BLaER1 treated with 17β-estradiol and CSF1 and Interleukin-3, amounts not matched to agents 10 nM and 100 nM (cell line): ENCODE data around the gene CFAP251.

Experiments used
- H3K27ac ChIP-seq, 11 experiments: shearing (Covaris generic); formaldehyde crosslinking; 2 replicates each; pipeline ENCODE4 v1.8.1; 2022
- H3K27me3 ChIP-seq, 11 experiments: shearing (Covaris generic); formaldehyde crosslinking; 2 replicates each; pipeline ENCODE4 v1.8.1; 2022
- H3K36me3 ChIP-seq, 11 experiments: shearing (Covaris generic); formaldehyde crosslinking; 2 replicates each; pipeline ENCODE4 v1.8.1; 2022
- H3K4me1 ChIP-seq, 10 experiments: shearing (Covaris generic); formaldehyde crosslinking; 2 replicates each; pipeline ENCODE4 v1.8.1; 2022
- H3K4me2 ChIP-seq, 11 experiments: shearing (Covaris generic); formaldehyde crosslinking; 2 replicates each; pipeline ENCODE4 v1.8.1; 2022
- H3K4me3 ChIP-seq, 10 experiments: shearing (Covaris generic); formaldehyde crosslinking; 2 replicates each; pipeline ENCODE4 v1.8.1; 2022
- H3K9ac ChIP-seq, 11 experiments: shearing (Covaris generic); formaldehyde crosslinking; 2 replicates each; pipeline ENCODE4 v1.8.1; 2022
- H3K9me3 ChIP-seq, 11 experiments: shearing (Covaris generic); formaldehyde crosslinking; replicated peaks in 1 of 11; 2 replicates each; pipeline ENCODE4 v1.8.1; 2022
- H4K20me1 ChIP-seq, 11 experiments: shearing (Covaris generic); formaldehyde crosslinking; 2 replicates each; pipeline ENCODE4 v1.8.1; 2022
- Cebpa-rat ChIP-seq, 11 experiments: shearing (Covaris generic); IDR thresholded peaks; 2 replicates each; pipeline ENCODE4 v1.8.1; 2022

CFAP251 gene

GRCh38 chr12:121957861-121958515 lies 39.6 kb downstream of the CFAP251 start:
- no peak for TF ChIP-seq Cebpa-rat (IDR thresholded peaks at IDR 0.05)
- H3K4me1 ChIP-seq = peaks cover 8 to 32% (median 18%) of the 10 kb centered on the region in 10 experiments; a peak in 19 of 20 replicates
- H3K9ac ChIP-seq = peak overlapping the region in 3 of 11 experiments; percentile 14 to 44 (median 21); a peak in 4 of 22 replicates
- peak overlapping the region in 1 of 10 experiments; percentile 27; a peak in 1 of 20 replicates for H3K4me3 ChIP-seq
- H3K4me2 ChIP-seq = peak overlapping the region; percentile 47 to 91 (median 72)
- H3K36me3 ChIP-seq = no peaks in the 10 kb centered on the region; a peak in 1 of 22 replicates
- peaks cover 0 to 9% (median 5%) of the 10 kb centered on the region in 11 experiments; a peak in 12 of 22 replicates for H3K9me3 ChIP-seq
- no peaks in the 10 kb centered on the region for H4K20me1 ChIP-seq
- peaks cover 0 to 8% (median 0%) of the 10 kb centered on the region in 11 experiments; a peak in 2 of 22 replicates for H3K27me3 ChIP-seq
- no peak overlapping the region for H3K27ac ChIP-seq

DNA sequence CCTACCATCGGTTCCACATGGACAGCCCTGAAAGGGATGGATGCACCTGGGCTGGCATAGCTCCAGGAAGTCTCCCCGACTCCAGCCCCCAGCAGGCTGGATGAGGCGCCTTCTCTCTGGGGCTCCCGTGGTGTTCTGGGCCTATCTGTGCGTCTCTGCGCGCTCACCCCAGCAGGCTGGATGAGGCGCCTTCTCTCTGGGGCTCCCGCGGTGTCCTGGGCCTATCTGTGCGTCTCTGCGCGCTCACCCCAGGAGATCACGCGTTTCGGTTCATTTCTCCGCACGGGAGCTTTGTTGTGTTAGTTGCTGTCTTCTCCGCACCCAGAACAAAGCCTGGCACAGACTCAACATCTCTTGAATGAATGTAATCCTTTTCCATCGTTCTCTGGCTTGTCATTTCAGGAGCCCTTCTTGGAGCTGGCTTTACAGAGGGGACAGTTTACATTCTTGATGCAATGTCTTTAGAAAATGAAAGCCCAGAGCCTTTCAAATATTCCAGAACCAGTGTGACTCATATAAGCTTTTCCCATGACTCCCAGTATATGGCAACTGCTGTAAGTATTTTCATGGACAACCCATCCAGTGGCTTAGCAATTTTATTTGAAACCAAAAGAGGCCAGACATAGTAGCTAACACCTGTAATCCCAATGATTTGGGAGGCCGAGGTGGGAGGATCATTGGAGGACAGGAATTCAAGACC lies 40.3 kb downstream of the CFAP251 start:
- Histone ChIP-seq H3K9me3 (peaks cover 0 to 2% (median 0%) of the 10 kb centered on the region in 11 experiments; a peak in 3 of 22 replicates), H3K4me3 (peak overlapping the region in 1 of 10 experiments; percentile 27; a peak in 1 of 20 replicates), H3K4me2 (peak overlapping the region; percentile 47 to 91 (median 72)), H3K36me3 (no peaks in the 10 kb centered on the region), H3K27ac (no peak overlapping the region), H3K9ac (peak overlapping the region in 5 of 11 experiments; percentile 4 to 54 (median 21); a peak in 8 of 22 replicates), H3K4me1 (peaks cover 8 to 32% (median 18%) of the 10 kb centered on the region in 10 experiments; a peak in 19 of 20 replicates), H4K20me1 (no peaks in the 10 kb centered on the region), H3K27me3 (peaks cover 0 to 8% (median 0%) of the 10 kb centered on the region in 11 experiments; a peak in 2 of 22 replicates)
- no peak for TF ChIP-seq Cebpa-rat (IDR thresholded peaks at IDR 0.05)

- no peak overlapping the region for H3K9ac ChIP-seq
- no peak for TF ChIP-seq Cebpa-rat (IDR thresholded peaks at IDR 0.05)
- H3K4me1 ChIP-seq = peaks cover 8 to 46% (median 23%) of the 10 kb centered on the region in 10 experiments; a peak in 19 of 20 replicates
- H4K20me1 ChIP-seq = no peaks in the 10 kb centered on the region
- H3K27ac ChIP-seq = no peak overlapping the region
- H3K27me3 ChIP-seq = peaks cover 0 to 8% (median 0%) of the 10 kb centered on the region in 11 experiments; a peak in 2 of 22 replicates
- H3K4me2 ChIP-seq = peak overlapping the region in 1 of 11 experiments; percentile 12; a peak in 2 of 22 replicates
- no peak overlapping the region for H3K4me3 ChIP-seq
- H3K9me3 ChIP-seq = no peaks in the 10 kb centered on the region
- H3K36me3 ChIP-seq = no peaks in the 10 kb centered on the region
Observed at GRCh38 chr12:121960541-121960940, 42.1 kb downstream of the CFAP251 start.

- H3K4me1 ChIP-seq = peaks cover 8 to 40% (median 23%) of the 10 kb centered on the region in 10 experiments; a peak in 19 of 20 replicates
- H3K4me3 ChIP-seq = no peak overlapping the region
- H3K27me3 ChIP-seq = peaks cover 0 to 8% (median 0%) of the 10 kb centered on the region in 11 experiments; a peak in 2 of 22 replicates
- no peak overlapping the region for H3K27ac ChIP-seq
- H3K36me3 ChIP-seq = no peaks in the 10 kb centered on the region
- no peaks in the 10 kb centered on the region for H4K20me1 ChIP-seq
- TF ChIP-seq Cebpa-rat (IDR thresholded peaks at IDR 0.05) = no peak
- H3K4me2 ChIP-seq = no peak overlapping the region; a peak in 1 of 22 replicates
- no peaks in the 10 kb centered on the region for H3K9me3 ChIP-seq
- no peak overlapping the region for H3K9ac ChIP-seq
Observed at GRCh38 chr12:121961195-121961879, 42.9 kb downstream of the CFAP251 start.

DNA sequence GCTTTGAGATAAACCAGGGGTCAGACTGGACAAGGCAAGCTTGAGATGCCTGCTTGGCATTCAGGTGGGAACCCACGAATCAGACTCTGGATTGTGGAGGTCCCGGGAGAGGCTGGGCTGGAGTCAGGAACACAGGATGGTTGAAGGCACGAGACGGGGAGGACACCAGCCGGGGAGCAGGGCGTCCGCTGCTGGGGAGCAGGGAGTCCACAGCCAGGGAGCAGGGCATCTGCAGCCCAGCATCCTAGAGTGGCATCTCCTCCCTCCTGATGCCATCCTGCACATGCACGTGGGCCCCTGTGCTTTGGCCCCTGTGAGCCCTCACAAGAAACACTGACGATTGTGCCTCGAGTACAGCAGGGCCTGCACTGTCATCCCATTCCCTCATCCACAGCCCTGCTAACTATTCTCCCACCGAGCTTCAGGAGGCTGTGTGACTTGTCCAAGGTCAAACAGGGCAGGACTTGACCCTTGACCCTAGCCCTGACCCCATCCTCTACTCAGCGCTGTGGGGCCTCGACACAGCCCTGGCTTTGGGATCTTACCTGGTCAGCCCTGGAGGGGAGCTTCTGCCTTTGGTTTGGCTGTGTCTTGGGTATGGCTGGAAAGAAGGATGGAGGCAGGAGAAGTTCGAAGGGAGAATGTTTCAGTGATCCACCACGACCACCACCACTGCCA lies 45.1 kb downstream of the CFAP251 start:
- Histone ChIP-seq H3K4me2 (no peak overlapping the region), H3K27ac (no peak overlapping the region), H3K9me3 (no peaks in the 10 kb centered on the region), H3K4me1 (peaks cover 8 to 34% (median 19%) of the 10 kb centered on the region in 10 experiments), H3K27me3 (peaks cover 0 to under 1% (median 0%) of the 10 kb centered on the region in 11 experiments; a peak in 1 of 22 replicates), H3K4me3 (no peak overlapping the region), H3K36me3 (peaks cover 0 to 6% (median 0%) of the 10 kb centered on the region in 11 experiments; a peak in 2 of 22 replicates), H4K20me1 (no peaks in the 10 kb centered on the region), H3K9ac (no peak overlapping the region)
- no peak for TF ChIP-seq Cebpa-rat (IDR thresholded peaks at IDR 0.05)

GRCh38 chr12:121964813-121965643 lies 46.6 kb downstream of the CFAP251 start:
- H4K20me1 ChIP-seq = no peaks in the 10 kb centered on the region
- H3K9me3 ChIP-seq = no peaks in the 10 kb centered on the region
- peak overlapping the region in 4 of 11 experiments; percentile 22 to 38 (median 36); a peak in 9 of 22 replicates for H3K4me2 ChIP-seq
- H3K27me3 ChIP-seq = no peaks in the 10 kb centered on the region
- H3K27ac ChIP-seq = no peak overlapping the region
- peaks cover 0 to 6% (median 0%) of the 10 kb centered on the region in 11 experiments; a peak in 2 of 22 replicates for H3K36me3 ChIP-seq
- TF ChIP-seq Cebpa-rat (IDR thresholded peaks at IDR 0.05) = no peak
- no peak overlapping the region for H3K9ac ChIP-seq
- no peak overlapping the region for H3K4me3 ChIP-seq
- H3K4me1 ChIP-seq = peaks cover 14 to 33% (median 22%) of the 10 kb centered on the region in 10 experiments

- no peak for TF ChIP-seq Cebpa-rat (IDR thresholded peaks at IDR 0.05)
- H3K36me3 ChIP-seq = peaks cover 0 to 14% (median 0%) of the 10 kb centered on the region in 11 experiments; a peak in 3 of 22 replicates
- H3K4me3 ChIP-seq = no peak overlapping the region
- H3K4me2 ChIP-seq = no peak overlapping the region
- 0 out of 22 replicates have a peak, but pooled peaks cover 0 to 4% (median 0%) of the 10 kb centered on the region in 11 experiments for H3K9me3 ChIP-seq
- H3K4me1 ChIP-seq = peaks cover 14 to 37% (median 29%) of the 10 kb centered on the region in 10 experiments
- no peak overlapping the region for H3K9ac ChIP-seq
- H3K27ac ChIP-seq = no peak overlapping the region
- no peaks in the 10 kb centered on the region for H3K27me3 ChIP-seq
- H4K20me1 ChIP-seq = no peaks in the 10 kb centered on the region
Observed at GRCh38 chr12:121966959-121967358, 48.6 kb downstream of the CFAP251 start.
